WTC11 (cell line): ENCODE measurements around the gene KAZN. TPM values are rescaled to one million over a fixed set of nuclear protein-coding genes. Genes with fewer than 3 reads are reported as not detected.

ENCODE experiments used
- ATAC-seq: fragments of 200-7000 bp; cut with Tn5 transposase; 2 replicates; pipeline ENCODE4 v1.10.0; 2021; ENCODE audit warnings: mild to moderate bottlenecking, moderate library complexity
- CTCF ChIA-PET: fragments of 300-600 bp; sonication (Branson Sonifier 250); formaldehyde crosslinking; loops from one replicate; lab custom pipeline; 2021; ENCODE audit warnings: antibody characterized with exemption; lab: Charles Lee
- POLR2A ChIA-PET: fragments of 350-600 bp; sonication (Branson Sonifier 250); formaldehyde crosslinking; loops from one replicate; lab custom pipeline; 2021; ENCODE audit warnings: antibody characterized with exemption; lab: Charles Lee
- DNase-seq: peaks from one replicate; pipeline ENCODE4 v3.0.0; 2021; ENCODE audit warnings: low spot score
- H3K27ac Mint-ChIP-seq: 2 replicates; pipeline ENCODE4 v1.8.0; 2021; ENCODE audit warnings: mixed read lengths
- H3K27me3 Mint-ChIP-seq: 2 replicates; pipeline ENCODE4 v1.8.0; 2021; ENCODE audit warnings: low read depth, mild to moderate bottlenecking, moderate library complexity, mixed read lengths
- H3K36me3 Mint-ChIP-seq: 2 replicates; pipeline ENCODE4 v1.8.0; 2021; ENCODE audit warnings: mixed read lengths
- H3K4me1 Mint-ChIP-seq: 2 replicates; pipeline ENCODE4 v1.8.0; 2022; ENCODE audit warnings: mixed read lengths
- H3K4me3 Mint-ChIP-seq: 2 replicates; pipeline ENCODE4 v1.8.0; 2021; ENCODE audit warnings: mild to moderate bottlenecking, moderate library complexity, mixed read lengths
- H3K9me3 Mint-ChIP-seq: 2 replicates; pipeline ENCODE4 v1.8.0; 2021; ENCODE audit warnings: mixed read lengths
- CBFB ChIP-seq: sonication (generic); formaldehyde crosslinking; IDR thresholded peaks from 2 replicates; pipeline ENCODE4 v1.8.1; 2022; ENCODE audit warnings: mild to moderate bottlenecking, low read depth, missing genetic modification reagents
- CDX4 ChIP-seq: fragments of 250-450 bp; sonication (Bioruptor Pico); IDR thresholded peaks from 2 replicates; pipeline ENCODE4 v1.9.0; 2021; ENCODE audit warnings: moderate library complexity, mild to moderate bottlenecking, inconsistent platforms, borderline replicate concordance
- CREM ChIP-seq: sonication (generic); formaldehyde crosslinking; IDR thresholded peaks from 2 replicates; pipeline ENCODE4 v1.8.1; 2022; ENCODE audit warnings: mild to moderate bottlenecking, missing genetic modification reagents, moderate library complexity
- EMX1 ChIP-seq: fragments of 250-450 bp; sonication (Bioruptor Pico); IDR thresholded peaks from 2 replicates; pipeline ENCODE4 v1.8.0; 2021; ENCODE audit warnings: mild to moderate bottlenecking
- ESRRA ChIP-seq: sonication (generic); formaldehyde crosslinking; IDR thresholded peaks from 2 replicates; pipeline ENCODE4 v1.8.1; 2022; ENCODE audit warnings: mild to moderate bottlenecking, missing genetic modification reagents, borderline replicate concordance
- FOXP4 ChIP-seq: sonication (generic); formaldehyde crosslinking; IDR thresholded peaks from 2 replicates; pipeline ENCODE4 v1.8.0; 2022; ENCODE audit warnings: mild to moderate bottlenecking, missing genetic modification reagents
- GABPB1 ChIP-seq: sonication (generic); formaldehyde crosslinking; IDR thresholded peaks from 2 replicates; pipeline ENCODE4 v1.8.1; 2023; ENCODE audit warnings: mild to moderate bottlenecking, missing genetic modification reagents
- JAZF1 ChIP-seq: fragments of 250-450 bp; sonication (Bioruptor Pico); IDR thresholded peaks from 2 replicates; pipeline ENCODE4 v1.9.0; 2021; ENCODE audit warnings: moderate library complexity, mild to moderate bottlenecking, inconsistent platforms
- NFYB ChIP-seq: sonication (generic); formaldehyde crosslinking; conservative IDR thresholded peaks from 2 replicates; pipeline ENCODE4 v1.8.0; 2022; ENCODE audit warnings: low read depth, missing genetic modification reagents
- PRDM15 ChIP-seq: sonication (generic); formaldehyde crosslinking; IDR thresholded peaks from 2 replicates; pipeline ENCODE4 v1.8.0; 2022; ENCODE audit warnings: missing genetic modification reagents
- PRRX2 ChIP-seq: fragments of 250-450 bp; sonication (Bioruptor Pico); IDR thresholded peaks from 2 replicates; pipeline ENCODE4 v1.8.0; 2021; ENCODE audit warnings: mild to moderate bottlenecking
- SMAD3 ChIP-seq: sonication (generic); formaldehyde crosslinking; IDR thresholded peaks from 2 replicates; pipeline ENCODE4 v1.8.0; 2022; ENCODE audit warnings: missing genetic modification reagents, mild to moderate bottlenecking, borderline replicate concordance
- SMAD4 ChIP-seq: sonication (generic); formaldehyde crosslinking; IDR thresholded peaks from 2 replicates; pipeline ENCODE4 v1.8.0; 2022; ENCODE audit warnings: mild to moderate bottlenecking, missing genetic modification reagents
- USF1 ChIP-seq: sonication (generic); formaldehyde crosslinking; IDR thresholded peaks from 2 replicates; pipeline ENCODE4 v1.8.0; 2022; ENCODE audit warnings: mild to moderate bottlenecking, missing genetic modification reagents
- USF2 ChIP-seq: sonication (generic); formaldehyde crosslinking; IDR thresholded peaks from 2 replicates; pipeline ENCODE4 v1.8.1; 2023; ENCODE audit warnings: mild to moderate bottlenecking, missing genetic modification reagents, moderate library complexity
- ZMAT4 ChIP-seq: fragments of 250-450 bp; sonication (Bioruptor Pico); IDR thresholded peaks from 2 replicates; pipeline ENCODE4 v1.9.0; 2021; ENCODE audit warnings: mild to moderate bottlenecking
- ZNF121 ChIP-seq: sonication (generic); formaldehyde crosslinking; IDR thresholded peaks from 2 replicates; pipeline ENCODE4 v1.8.0; 2023; ENCODE audit warnings: missing genetic modification reagents
- ZNF263 ChIP-seq: sonication (generic); formaldehyde crosslinking; IDR thresholded peaks from 2 replicates; pipeline ENCODE4 v1.8.1; 2022; ENCODE audit warnings: low read depth, mild to moderate bottlenecking, moderate library complexity, missing genetic modification reagents
- ZNF423 ChIP-seq: fragments of 250-450 bp; sonication (Bioruptor Pico); IDR thresholded peaks from 2 replicates; pipeline ENCODE4 v2.1.2; 2022; ENCODE audit warnings: mild to moderate bottlenecking, moderate library complexity
- ZNF512 ChIP-seq: sonication (generic); formaldehyde crosslinking; IDR thresholded peaks from 2 replicates; pipeline ENCODE4 v1.8.1; 2022; ENCODE audit warnings: missing genetic modification reagents, borderline replicate concordance
- total RNA-seq: library from RNA; stranded (reverse); gene quantifications from 3 replicates; pipeline ENCODE4 v1.2.3, GENCODE V29; 2021

The KAZN gene
- total RNA-seq, 1 experiment from 2014 or later, result 19.9 TPM

GRCh38 chr1:14763977-14764376 lies 165.5 kb downstream of the KAZN start:
- peaks cover 85% of the 10 kb centered on the region for H3K4me1 Mint-ChIP-seq
- H3K27ac Mint-ChIP-seq, result no peak overlapping the region
- DNase-seq, result no peak
- no peak overlapping the region for H3K4me3 Mint-ChIP-seq
- H3K27me3 Mint-ChIP-seq, result 0 out of 2 replicates have a peak, but pooled peaks cover 2% of the 10 kb centered on the region
- ATAC-seq, result peak; percentile 38
- peaks cover 7% of the 10 kb centered on the region for H3K9me3 Mint-ChIP-seq
- TF ChIP-seq SMAD4 (CRISPR knock-in tag) (no peak), ESRRA (CRISPR knock-in tag) (no peak), GABPB1 (no peak), PRDM15 (CRISPR knock-in tag) (no peak), CBFB (CRISPR knock-in tag) (no peak), ZNF512 (CRISPR knock-in tag) (no peak), PRRX2 (CRISPR knock-in tag) (no peak), USF1 (CRISPR knock-in tag) (no peak), CREM (no peak), EMX1 (CRISPR knock-in tag) (no peak), USF2 (CRISPR knock-in tag) (no peak), CDX4 (CRISPR knock-in tag) (no peak), ZNF121 (CRISPR knock-in tag) (no peak), ZNF263 (CRISPR knock-in tag) (no peak), JAZF1 (CRISPR knock-in tag) (no peak), ZMAT4 (no peak), SMAD3 (CRISPR knock-in tag) (no peak), ZNF423 (CRISPR knock-in tag) (no peak), FOXP4 (CRISPR knock-in tag) (no peak), NFYB (CRISPR knock-in tag) (no peak)
- ChIA-PET CTCF (interaction anchor here (0.7 to 3.2 kb wide), 5 partner anchors 15 to 283 kb away, joined by 3 to 15 read pairs (median 3); no protein-coding TSS in a partner anchor), POLR2A (no interaction called here)
- H3K36me3 Mint-ChIP-seq, result peaks cover 5% of the 10 kb centered on the region; the same call in 1 of the 2 replicates
